ENCODE data around the gene STRBP.
A peak's percentile ranks its signal among the peaks of the same experiment; 100 is the strongest.
"Not testable (repeated sequence)": the region's sequence is repeated elsewhere in the genome, so short reads cannot be mapped to it uniquely, and the experiment has no call there.

DNA sequence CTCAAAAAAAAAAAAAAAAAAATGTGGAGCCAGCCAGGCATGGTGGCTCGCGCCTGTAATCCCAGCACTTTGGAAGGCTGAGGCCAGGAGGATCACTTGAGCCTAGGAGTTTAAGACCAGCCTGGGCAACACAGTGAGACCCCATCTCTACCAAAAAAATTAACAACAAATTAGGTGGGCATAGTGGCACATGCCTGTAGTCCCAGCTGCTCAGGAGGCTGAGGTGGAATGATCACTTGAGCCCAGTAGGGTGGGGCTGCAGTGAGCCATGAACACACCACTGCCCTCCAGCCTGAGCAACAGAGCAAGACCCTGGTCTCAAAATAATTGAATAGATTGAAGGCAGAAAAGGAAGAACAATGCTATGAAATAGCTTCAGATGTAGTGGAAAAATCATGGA is 82.4 kb downstream of the STRBP start:
- TF ChIP-seq, protein P1, sequence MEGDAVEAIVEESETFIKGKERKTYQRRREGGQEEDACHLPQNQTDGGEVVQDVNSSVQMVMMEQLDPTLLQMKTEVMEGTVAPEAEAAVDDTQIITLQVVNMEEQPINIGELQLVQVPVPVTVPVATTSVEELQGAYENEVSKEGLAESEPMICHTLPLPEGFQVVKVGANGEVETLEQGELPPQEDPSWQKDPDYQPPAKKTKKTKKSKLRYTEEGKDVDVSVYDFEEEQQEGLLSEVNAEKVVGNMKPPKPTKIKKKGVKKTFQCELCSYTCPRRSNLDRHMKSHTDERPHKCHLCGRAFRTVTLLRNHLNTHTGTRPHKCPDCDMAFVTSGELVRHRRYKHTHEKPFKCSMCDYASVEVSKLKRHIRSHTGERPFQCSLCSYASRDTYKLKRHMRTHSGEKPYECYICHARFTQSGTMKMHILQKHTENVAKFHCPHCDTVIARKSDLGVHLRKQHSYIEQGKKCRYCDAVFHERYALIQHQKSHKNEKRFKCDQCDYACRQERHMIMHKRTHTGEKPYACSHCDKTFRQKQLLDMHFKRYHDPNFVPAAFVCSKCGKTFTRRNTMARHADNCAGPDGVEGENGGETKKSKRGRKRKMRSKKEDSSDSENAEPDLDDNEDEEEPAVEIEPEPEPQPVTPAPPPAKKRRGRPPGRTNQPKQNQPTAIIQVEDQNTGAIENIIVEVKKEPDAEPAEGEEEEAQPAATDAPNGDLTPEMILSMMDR (IDR thresholded peaks at IDR 0.05), result not testable (repeated sequence)
- TF ChIP-seq, protein P2, sequence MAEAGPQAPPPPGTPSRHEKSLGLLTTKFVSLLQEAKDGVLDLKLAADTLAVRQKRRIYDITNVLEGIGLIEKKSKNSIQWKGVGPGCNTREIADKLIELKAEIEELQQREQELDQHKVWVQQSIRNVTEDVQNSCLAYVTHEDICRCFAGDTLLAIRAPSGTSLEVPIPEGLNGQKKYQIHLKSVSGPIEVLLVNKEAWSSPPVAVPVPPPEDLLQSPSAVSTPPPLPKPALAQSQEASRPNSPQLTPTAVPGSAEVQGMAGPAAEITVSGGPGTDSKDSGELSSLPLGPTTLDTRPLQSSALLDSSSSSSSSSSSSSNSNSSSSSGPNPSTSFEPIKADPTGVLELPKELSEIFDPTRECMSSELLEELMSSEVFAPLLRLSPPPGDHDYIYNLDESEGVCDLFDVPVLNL (CRISPR knock-in tag; IDR thresholded peaks at IDR 0.05; ENCODE audit: borderline replicate concordance, low read depth), result not testable (repeated sequence)
- TF ChIP-seq, protein P3, sequence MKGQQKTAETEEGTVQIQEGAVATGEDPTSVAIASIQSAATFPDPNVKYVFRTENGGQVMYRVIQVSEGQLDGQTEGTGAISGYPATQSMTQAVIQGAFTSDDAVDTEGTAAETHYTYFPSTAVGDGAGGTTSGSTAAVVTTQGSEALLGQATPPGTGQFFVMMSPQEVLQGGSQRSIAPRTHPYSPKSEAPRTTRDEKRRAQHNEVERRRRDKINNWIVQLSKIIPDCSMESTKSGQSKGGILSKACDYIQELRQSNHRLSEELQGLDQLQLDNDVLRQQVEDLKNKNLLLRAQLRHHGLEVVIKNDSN (CRISPR knock-in tag; IDR thresholded peaks at IDR 0.05), result not testable (repeated sequence)
- peak; percentile 88 for TF ChIP-seq ZNF121 (CRISPR knock-in tag; IDR thresholded peaks at IDR 0.05)
- not testable (repeated sequence) for TF ChIP-seq NR2C2 (CRISPR knock-in tag; IDR thresholded peaks at IDR 0.05); JUN (CRISPR knock-in tag; IDR thresholded peaks at IDR 0.05); NFYB (CRISPR knock-in tag; conservative IDR thresholded peaks at IDR 0.05; ENCODE audit: low read depth)
- TF ChIP-seq, protein P4, sequence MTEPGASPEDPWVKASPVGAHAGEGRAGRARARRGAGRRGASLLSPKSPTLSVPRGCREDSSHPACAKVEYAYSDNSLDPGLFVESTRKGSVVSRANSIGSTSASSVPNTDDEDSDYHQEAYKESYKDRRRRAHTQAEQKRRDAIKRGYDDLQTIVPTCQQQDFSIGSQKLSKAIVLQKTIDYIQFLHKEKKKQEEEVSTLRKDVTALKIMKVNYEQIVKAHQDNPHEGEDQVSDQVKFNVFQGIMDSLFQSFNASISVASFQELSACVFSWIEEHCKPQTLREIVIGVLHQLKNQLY (CRISPR knock-in tag; IDR thresholded peaks at IDR 0.05), result not testable (repeated sequence)
- TF ChIP-seq, protein P5, sequence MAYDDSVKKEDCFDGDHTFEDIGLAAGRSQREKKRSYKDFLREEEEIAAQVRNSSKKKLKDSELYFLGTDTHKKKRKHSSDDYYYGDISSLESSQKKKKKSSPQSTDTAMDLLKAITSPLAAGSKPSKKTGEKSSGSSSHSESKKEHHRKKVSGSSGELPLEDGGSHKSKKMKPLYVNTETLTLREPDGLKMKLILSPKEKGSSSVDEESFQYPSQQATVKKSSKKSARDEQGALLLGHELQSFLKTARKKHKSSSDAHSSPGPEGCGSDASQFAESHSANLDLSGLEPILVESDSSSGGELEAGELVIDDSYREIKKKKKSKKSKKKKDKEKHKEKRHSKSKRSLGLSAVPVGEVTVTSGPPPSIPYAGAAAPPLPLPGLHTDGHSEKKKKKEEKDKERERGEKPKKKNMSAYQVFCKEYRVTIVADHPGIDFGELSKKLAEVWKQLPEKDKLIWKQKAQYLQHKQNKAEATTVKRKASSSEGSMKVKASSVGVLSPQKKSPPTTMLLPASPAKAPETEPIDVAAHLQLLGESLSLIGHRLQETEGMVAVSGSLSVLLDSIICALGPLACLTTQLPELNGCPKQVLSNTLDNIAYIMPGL (CRISPR knock-in tag; IDR thresholded peaks at IDR 0.05), result not testable (repeated sequence)
